Activated T-cell treated with anti-CD3 and anti-CD28 coated beads, Interleukin-2, amount 50 U/mL, for 24 hours (primary cell): ENCODE measurements around the gene CACNA1C.
A peak's percentile ranks its signal among the peaks of the same experiment; 100 is the strongest.

Experiments used
- DNase-seq: peaks from one replicate; pipeline ENCODE4 v3.0.0-alpha.2; 2020
- H3K27ac Mint-ChIP-seq: 2 replicates; pipeline ENCODE4 v1.8.0; 2020; ENCODE audit warnings: mild to moderate bottlenecking, mixed read lengths
- H3K27me3 Mint-ChIP-seq: 2 replicates; pipeline ENCODE4 v1.8.0; 2020; ENCODE audit warnings: mixed read lengths
- H3K36me3 Mint-ChIP-seq: 2 replicates; pipeline ENCODE4 v1.8.0; 2020; ENCODE audit warnings: low read depth, mixed read lengths
- H3K4me1 Mint-ChIP-seq: 2 replicates; pipeline ENCODE4 v1.8.0; 2020; ENCODE audit warnings: low read depth, mixed read lengths
- H3K4me3 Mint-ChIP-seq: 2 replicates; pipeline ENCODE4 v1.8.0; 2020; ENCODE audit warnings: mild to moderate bottlenecking, moderate library complexity, mixed read lengths
- H3K9me3 Mint-ChIP-seq: 2 replicates; pipeline ENCODE4 v1.8.0; 2020; ENCODE audit warnings: mixed read lengths

CACNA1C gene

DNA sequence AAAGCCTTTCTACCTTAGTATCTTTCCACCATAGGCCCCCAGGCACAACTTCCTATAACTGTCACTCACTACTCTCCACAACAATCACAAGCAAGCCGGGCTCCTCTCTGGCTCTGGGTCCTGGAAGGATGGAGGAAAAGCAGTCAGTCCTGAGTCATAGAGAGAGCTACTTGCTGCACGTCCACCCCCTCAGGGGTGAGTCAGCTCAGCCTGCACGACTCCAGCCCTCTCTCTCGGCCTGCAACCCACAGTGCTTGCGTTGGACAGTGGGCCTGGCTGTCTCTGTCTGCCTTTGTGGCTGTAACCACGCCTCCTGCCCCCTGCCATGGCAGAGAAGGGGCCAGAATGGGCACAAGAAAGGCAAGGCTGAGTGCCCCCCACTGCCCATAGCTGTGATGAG, 587.9 kb downstream of the CACNA1C start:
- H3K9me3 Mint-ChIP-seq, result no peaks in the 10 kb centered on the region
- no peaks in the 10 kb centered on the region for H3K36me3 Mint-ChIP-seq
- no peak overlapping the region for H3K27ac Mint-ChIP-seq
- DNase-seq, result no peak
- no peak overlapping the region for H3K4me3 Mint-ChIP-seq
- peaks cover 26% of the 10 kb centered on the region for H3K4me1 Mint-ChIP-seq
- peaks cover 35% of the 10 kb centered on the region for H3K27me3 Mint-ChIP-seq

GRCh38 chr12:2641207-2641606, 588.4 kb downstream of the CACNA1C start:
- Mint-ChIP-seq H3K4me3 (no peak overlapping the region), H3K36me3 (no peaks in the 10 kb centered on the region), H3K9me3 (no peaks in the 10 kb centered on the region), H3K27me3 (peaks cover 36% of the 10 kb centered on the region), H3K27ac (no peak overlapping the region), H3K4me1 (peaks cover 26% of the 10 kb centered on the region)
- DNase-seq, result no peak

DNA sequence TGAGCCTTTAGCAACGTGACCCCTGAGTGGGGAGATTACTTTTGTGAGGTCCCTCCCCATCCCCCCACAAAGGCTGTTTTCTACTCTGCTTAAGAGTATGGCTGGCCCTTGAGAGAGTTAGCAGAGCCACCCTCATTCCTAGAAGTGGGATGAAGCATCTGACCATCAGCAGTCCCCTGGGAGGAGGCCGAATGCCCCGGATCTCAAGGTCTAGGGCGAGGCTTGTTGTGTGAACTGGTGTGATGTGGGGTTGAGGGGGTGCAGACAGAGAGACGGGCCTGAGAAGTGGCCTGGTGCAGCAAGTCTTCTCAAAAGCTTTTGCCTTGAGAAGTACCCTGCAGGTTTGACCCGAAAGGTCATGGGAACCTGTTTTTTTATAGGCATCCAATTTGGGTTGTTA, 589.0 kb downstream of the CACNA1C start:
- no peaks in the 10 kb centered on the region for H3K36me3 Mint-ChIP-seq
- H3K27me3 Mint-ChIP-seq, result peaks cover 39% of the 10 kb centered on the region
- H3K4me3 Mint-ChIP-seq, result no peak overlapping the region
- no peaks in the 10 kb centered on the region for H3K9me3 Mint-ChIP-seq
- no peak for DNase-seq
- peaks cover 26% of the 10 kb centered on the region for H3K4me1 Mint-ChIP-seq
- no peak overlapping the region for H3K27ac Mint-ChIP-seq

GRCh38 chr12:2642176-2642892, 589.5 kb downstream of the CACNA1C start:
- H3K4me3 Mint-ChIP-seq, result no peak overlapping the region
- peak overlapping the region; percentile 34 for H3K27ac Mint-ChIP-seq
- no peaks in the 10 kb centered on the region for H3K36me3 Mint-ChIP-seq
- H3K27me3 Mint-ChIP-seq, result peaks cover 40% of the 10 kb centered on the region
- peaks cover 26% of the 10 kb centered on the region for H3K4me1 Mint-ChIP-seq
- no peaks in the 10 kb centered on the region for H3K9me3 Mint-ChIP-seq
- no peak for DNase-seq

DNA sequence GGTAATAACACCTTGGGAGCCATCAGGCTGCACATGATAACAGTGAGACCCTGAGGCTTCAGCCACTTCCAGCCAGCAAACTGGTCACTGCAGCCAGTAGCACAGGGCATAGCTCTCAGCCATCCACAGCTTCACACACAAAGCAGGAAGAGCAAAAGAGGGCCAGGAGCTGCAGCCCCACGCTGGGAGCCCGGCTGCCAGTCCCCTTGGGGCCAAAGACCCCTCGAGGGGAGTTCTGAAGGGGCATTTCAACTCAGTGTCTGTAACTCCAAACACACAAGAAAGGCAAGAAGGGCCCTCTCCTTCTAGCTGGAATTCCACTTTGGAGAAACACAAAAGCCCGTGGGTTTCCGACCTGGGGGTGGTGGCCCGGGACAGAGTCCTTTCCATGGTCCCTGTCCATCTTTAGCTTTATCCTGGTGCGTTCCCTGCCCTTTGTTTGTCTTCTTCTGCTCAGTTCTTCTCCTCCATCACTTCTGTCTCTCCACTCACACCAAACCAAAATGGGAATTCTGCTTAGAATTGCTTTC, 590.2 kb downstream of the CACNA1C start:
- Mint-ChIP-seq H3K4me1 (peaks cover 26% of the 10 kb centered on the region), H3K36me3 (no peaks in the 10 kb centered on the region), H3K4me3 (no peak overlapping the region), H3K27ac (no peak overlapping the region), H3K27me3 (peaks cover 37% of the 10 kb centered on the region), H3K9me3 (no peaks in the 10 kb centered on the region)
- DNase-seq, result no peak

GRCh38 chr12:2643576-2644135, 590.9 kb downstream of the CACNA1C start:
- Mint-ChIP-seq H3K4me1 (peaks cover 26% of the 10 kb centered on the region), H3K27me3 (peaks cover 39% of the 10 kb centered on the region), H3K27ac (no peak overlapping the region), H3K4me3 (no peak overlapping the region), H3K9me3 (no peaks in the 10 kb centered on the region), H3K36me3 (no peaks in the 10 kb centered on the region)
- DNase-seq, result no peak

DNA sequence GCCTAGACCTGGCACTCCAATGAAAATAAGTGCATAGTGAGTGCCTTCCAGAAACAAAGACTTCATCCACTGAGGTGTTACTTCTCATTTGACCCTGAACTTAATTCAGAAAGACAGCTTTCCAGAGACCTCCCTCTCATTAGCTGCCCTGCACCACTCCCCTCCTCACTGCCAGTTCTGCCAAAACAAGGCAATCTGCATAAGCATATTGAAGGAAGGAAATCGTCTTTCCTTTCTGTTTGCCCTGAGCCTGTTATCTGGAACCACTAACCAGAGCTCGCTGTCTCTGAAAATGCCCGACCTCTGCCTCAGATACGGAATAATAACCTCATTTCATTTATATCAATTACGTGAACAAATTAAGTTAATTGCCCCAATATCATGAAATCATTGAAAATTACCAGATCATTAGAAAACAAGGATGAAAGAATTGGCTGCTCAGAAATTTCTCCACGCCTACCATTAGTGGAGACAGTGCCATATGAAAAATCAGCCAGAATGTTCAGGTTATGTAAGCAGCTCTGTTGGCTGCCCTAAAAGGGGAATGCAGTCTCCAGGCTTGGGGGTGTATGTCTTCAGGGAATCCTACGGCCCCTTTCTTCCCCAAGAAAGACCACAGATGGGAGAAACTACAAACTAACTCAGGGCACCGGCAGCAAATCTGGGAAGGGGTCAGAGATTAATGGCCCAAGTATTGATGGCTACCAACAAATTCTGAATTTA, 592.1 kb downstream of the CACNA1C start:
- H3K36me3 Mint-ChIP-seq, result no peaks in the 10 kb centered on the region
- peaks cover 47% of the 10 kb centered on the region for H3K27me3 Mint-ChIP-seq
- no peak for DNase-seq
- no peak overlapping the region for H3K27ac Mint-ChIP-seq
- H3K4me3 Mint-ChIP-seq, result no peak overlapping the region
- H3K9me3 Mint-ChIP-seq, result no peaks in the 10 kb centered on the region
- peaks cover 26% of the 10 kb centered on the region for H3K4me1 Mint-ChIP-seq

GRCh38 chr12:2645460-2645859, 592.7 kb downstream of the CACNA1C start:
- Mint-ChIP-seq H3K4me1 (peaks cover 24% of the 10 kb centered on the region), H3K27me3 (peaks cover 52% of the 10 kb centered on the region), H3K4me3 (no peak overlapping the region), H3K9me3 (no peaks in the 10 kb centered on the region), H3K27ac (no peak overlapping the region), H3K36me3 (no peaks in the 10 kb centered on the region)
- no peak for DNase-seq

- Mint-ChIP-seq H3K27ac (no peak overlapping the region), H3K4me3 (no peak overlapping the region), H3K36me3 (no peaks in the 10 kb centered on the region), H3K27me3 (peaks cover 52% of the 10 kb centered on the region), H3K9me3 (no peaks in the 10 kb centered on the region), H3K4me1 (peaks cover 17% of the 10 kb centered on the region)
- no peak for DNase-seq
These were observed 593.6 kb downstream of the CACNA1C start for GRCh38 chr12:2646341-2646740.

GRCh38 chr12:2647186-2647585, 594.4 kb downstream of the CACNA1C start:
- Mint-ChIP-seq H3K4me3 (no peak overlapping the region), H3K4me1 (peaks cover 9% of the 10 kb centered on the region), H3K27me3 (peaks cover 52% of the 10 kb centered on the region), H3K27ac (no peak overlapping the region), H3K9me3 (no peaks in the 10 kb centered on the region), H3K36me3 (no peaks in the 10 kb centered on the region)
- no peak for DNase-seq

- Mint-ChIP-seq H3K4me3 (no peak overlapping the region), H3K36me3 (no peaks in the 10 kb centered on the region), H3K4me1 (no peaks in the 10 kb centered on the region), H3K27ac (no peak overlapping the region), H3K9me3 (no peaks in the 10 kb centered on the region), H3K27me3 (peaks cover 48% of the 10 kb centered on the region)
- DNase-seq, result no peak
These were observed 595.6 kb downstream of the CACNA1C start for GRCh38 chr12:2648406-2648805.

- no peak for DNase-seq
- Mint-ChIP-seq H3K27me3 (peaks cover 42% of the 10 kb centered on the region), H3K36me3 (no peaks in the 10 kb centered on the region), H3K9me3 (no peaks in the 10 kb centered on the region), H3K27ac (no peak overlapping the region), H3K4me1 (no peaks in the 10 kb centered on the region), H3K4me3 (no peak overlapping the region)
These were observed 596.6 kb downstream of the CACNA1C start for GRCh38 chr12:2649201-2650030.

DNA sequence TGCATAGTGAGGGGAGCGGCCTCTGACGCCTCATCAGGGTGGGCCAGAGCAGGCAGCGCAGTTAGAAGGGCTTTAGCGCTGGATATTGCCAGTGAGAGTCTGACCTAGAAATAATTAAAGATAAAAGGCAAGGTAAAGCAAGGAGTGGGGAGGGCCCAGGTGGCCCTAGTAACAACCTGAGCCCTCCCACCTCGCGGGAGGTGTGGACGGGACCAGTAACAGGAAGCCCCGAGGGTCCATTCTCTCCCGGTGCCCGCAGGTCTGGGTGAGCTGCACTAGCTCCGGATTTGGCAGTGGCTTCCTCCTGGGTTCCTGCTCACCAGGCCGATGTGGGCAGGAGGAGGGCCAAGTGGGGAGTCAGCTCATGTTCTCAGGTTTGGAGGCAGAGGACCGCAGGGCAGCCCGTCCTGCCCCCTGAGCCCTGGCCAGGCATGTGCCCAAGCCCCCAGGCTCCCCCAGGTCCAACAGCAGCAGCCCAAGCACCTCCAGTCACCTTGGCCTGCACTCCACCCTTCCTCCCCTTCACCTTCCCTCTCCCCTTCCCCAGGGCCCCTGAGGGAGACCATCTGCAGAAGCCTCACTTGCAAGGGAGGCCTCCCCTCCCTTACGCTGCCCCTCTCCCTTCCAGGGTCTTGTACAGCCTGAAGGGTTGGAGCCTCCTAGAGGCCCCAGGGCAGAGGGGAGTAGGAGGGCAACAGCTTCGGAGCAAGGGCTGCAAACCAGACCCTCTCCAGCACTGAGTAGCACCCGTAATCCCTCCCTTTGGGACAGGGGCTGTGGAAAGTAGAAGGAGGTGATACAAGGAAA, 597.7 kb downstream of the CACNA1C start:
- DNase-seq, result no peak
- H3K27ac Mint-ChIP-seq, result no peak overlapping the region
- H3K9me3 Mint-ChIP-seq, result no peaks in the 10 kb centered on the region
- H3K4me3 Mint-ChIP-seq, result no peak overlapping the region
- no peaks in the 10 kb centered on the region for H3K36me3 Mint-ChIP-seq
- no peaks in the 10 kb centered on the region for H3K4me1 Mint-ChIP-seq
- peaks cover 32% of the 10 kb centered on the region for H3K27me3 Mint-ChIP-seq
